Type B pancreatic cell (in vitro differentiated cells): ENCODE measurements around the gene PHOX2A. TPM values are rescaled to one million over a fixed set of nuclear protein-coding genes. Genes with fewer than 3 reads are reported as not detected.

Experiments
- DNase-seq: peaks from one replicate; pipeline ENCODE4 v3.0.0; 2021; ENCODE audit warnings: mixed read lengths; ENCODE audit not compliant: unreplicated experiment; ENCODE audit errors: extremely low spot score
- H3K27ac Mint-ChIP-seq: 2 replicates; pipeline ENCODE4 v1.8.0; 2021; ENCODE audit warnings: mild to moderate bottlenecking, mixed read lengths
- H3K27me3 Mint-ChIP-seq: 2 replicates; pipeline ENCODE4 v1.8.0; 2021; ENCODE audit warnings: mixed read lengths
- H3K36me3 Mint-ChIP-seq: 2 replicates; pipeline ENCODE4 v1.8.0; 2021; ENCODE audit warnings: mixed read lengths
- H3K4me1 Mint-ChIP-seq: one replicate; pipeline ENCODE4 v1.8.0; 2021; ENCODE audit warnings: mixed read lengths; ENCODE audit not compliant: unreplicated experiment
- H3K4me3 Mint-ChIP-seq: 2 replicates; pipeline ENCODE4 v1.8.0; 2021; ENCODE audit warnings: mild to moderate bottlenecking, mixed read lengths
- H3K9me3 Mint-ChIP-seq: 2 replicates; pipeline ENCODE4 v1.8.0; 2021; ENCODE audit warnings: mixed read lengths
- CTCF ChIP-seq: fragments of 200-600 bp; sonication (generic); conservative IDR thresholded peaks from 2 replicates; pipeline ENCODE4 v1.5.0; 2021; ENCODE audit warnings: antibody characterized with exemption, mild to moderate bottlenecking
- total RNA-seq: library from RNA; stranded (reverse); gene quantifications from 2 replicates; pipeline ENCODE4 v1.2.1, GENCODE V29; 2021; ENCODE audit warnings: low replicate concordance

Gene PHOX2A
- total RNA-seq, 1 donor from 2014 or later, result 2.8 TPM

GRCh38 chr11:72280726-72281315, 36.8 kb upstream of the PHOX2A start:
- no peak for DNase-seq
- Mint-ChIP-seq H3K4me1 (no peaks in the 10 kb centered on the region), H3K9me3 (no peaks in the 10 kb centered on the region), H3K4me3 (no peak overlapping the region), H3K36me3 (no peaks in the 10 kb centered on the region), H3K27ac (no peak overlapping the region), H3K27me3 (peaks cover 11% of the 10 kb centered on the region)
- no peak for TF ChIP-seq CTCF

DNA sequence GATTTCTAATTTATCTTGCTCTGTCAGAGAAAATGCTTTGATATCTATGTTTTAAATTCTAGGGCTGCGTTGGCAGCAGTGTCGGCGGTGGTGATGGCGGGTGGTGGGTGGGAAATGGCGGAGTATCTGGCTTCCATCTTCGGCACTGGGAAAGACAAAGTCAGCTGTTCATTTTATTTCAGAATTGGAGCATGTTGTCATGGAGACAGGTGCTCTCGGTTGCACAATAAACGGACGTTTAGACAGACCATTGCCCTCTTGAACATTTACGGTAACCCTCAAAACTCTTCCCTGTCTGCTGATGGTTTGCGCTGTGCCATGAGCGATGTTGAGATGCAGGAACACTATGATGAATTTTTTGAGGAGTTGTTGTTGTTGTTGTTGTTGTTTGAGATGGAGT, 36.1 kb upstream of the PHOX2A start:
- H3K36me3 Mint-ChIP-seq, result no peaks in the 10 kb centered on the region
- H3K27me3 Mint-ChIP-seq, result peaks cover 11% of the 10 kb centered on the region
- H3K4me3 Mint-ChIP-seq, result no peak overlapping the region
- no peak for TF ChIP-seq CTCF
- no peaks in the 10 kb centered on the region for H3K9me3 Mint-ChIP-seq
- H3K4me1 Mint-ChIP-seq, result no peaks in the 10 kb centered on the region
- no peak for DNase-seq
- no peak overlapping the region for H3K27ac Mint-ChIP-seq

GRCh38 chr11:72278905-72279304, 34.9 kb upstream of the PHOX2A start:
- H3K36me3 Mint-ChIP-seq, result no peaks in the 10 kb centered on the region
- DNase-seq, result no peak
- no peak overlapping the region for H3K4me3 Mint-ChIP-seq
- H3K4me1 Mint-ChIP-seq, result no peaks in the 10 kb centered on the region
- H3K9me3 Mint-ChIP-seq, result no peaks in the 10 kb centered on the region
- peaks cover 10% of the 10 kb centered on the region for H3K27me3 Mint-ChIP-seq
- no peak overlapping the region for H3K27ac Mint-ChIP-seq
- TF ChIP-seq CTCF, result no peak

DNA sequence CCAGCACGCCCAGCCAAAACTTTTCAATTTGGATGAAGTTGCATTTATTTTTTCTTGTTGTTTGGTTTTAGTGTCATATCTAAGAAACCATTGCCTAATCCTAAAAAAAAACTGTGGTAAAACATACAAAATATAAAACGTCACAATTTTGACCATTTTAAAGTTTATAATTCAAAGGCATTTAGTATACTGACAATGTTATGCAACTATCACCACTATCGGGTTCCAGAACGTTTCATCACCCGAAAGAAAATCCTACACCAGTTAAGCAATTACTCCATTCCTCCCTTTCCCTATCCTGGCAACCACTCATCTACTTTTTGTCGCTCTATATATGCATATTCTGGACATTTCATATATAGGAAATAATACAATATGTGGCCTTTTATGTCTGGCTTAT, 30.5 kb upstream of the PHOX2A start:
- Mint-ChIP-seq H3K27ac (no peak overlapping the region), H3K9me3 (no peaks in the 10 kb centered on the region), H3K4me3 (no peak overlapping the region), H3K27me3 (peaks cover 7% of the 10 kb centered on the region), H3K36me3 (no peaks in the 10 kb centered on the region), H3K4me1 (no peaks in the 10 kb centered on the region)
- DNase-seq, result no peak
- TF ChIP-seq CTCF, result no peak

- H3K9me3 Mint-ChIP-seq, result no peaks in the 10 kb centered on the region
- H3K36me3 Mint-ChIP-seq, result no peaks in the 10 kb centered on the region
- no peak overlapping the region for H3K4me3 Mint-ChIP-seq
- no peak for TF ChIP-seq CTCF
- H3K27ac Mint-ChIP-seq, result no peak overlapping the region
- no peaks in the 10 kb centered on the region for H3K4me1 Mint-ChIP-seq
- H3K27me3 Mint-ChIP-seq, result peaks cover 3% of the 10 kb centered on the region
- DNase-seq, result no peak
Measured at GRCh38 chr11:72271980-72272379, 28.0 kb upstream of the PHOX2A start.
